ENCODE measurements around the gene SULT2B1. TPM values are rescaled to one million over a fixed set of nuclear protein-coding genes. Genes with fewer than 3 reads are reported as not detected.

The SULT2B1 gene
- total RNA-seq, 2 donors from 2014 or later = not detected

DNA sequence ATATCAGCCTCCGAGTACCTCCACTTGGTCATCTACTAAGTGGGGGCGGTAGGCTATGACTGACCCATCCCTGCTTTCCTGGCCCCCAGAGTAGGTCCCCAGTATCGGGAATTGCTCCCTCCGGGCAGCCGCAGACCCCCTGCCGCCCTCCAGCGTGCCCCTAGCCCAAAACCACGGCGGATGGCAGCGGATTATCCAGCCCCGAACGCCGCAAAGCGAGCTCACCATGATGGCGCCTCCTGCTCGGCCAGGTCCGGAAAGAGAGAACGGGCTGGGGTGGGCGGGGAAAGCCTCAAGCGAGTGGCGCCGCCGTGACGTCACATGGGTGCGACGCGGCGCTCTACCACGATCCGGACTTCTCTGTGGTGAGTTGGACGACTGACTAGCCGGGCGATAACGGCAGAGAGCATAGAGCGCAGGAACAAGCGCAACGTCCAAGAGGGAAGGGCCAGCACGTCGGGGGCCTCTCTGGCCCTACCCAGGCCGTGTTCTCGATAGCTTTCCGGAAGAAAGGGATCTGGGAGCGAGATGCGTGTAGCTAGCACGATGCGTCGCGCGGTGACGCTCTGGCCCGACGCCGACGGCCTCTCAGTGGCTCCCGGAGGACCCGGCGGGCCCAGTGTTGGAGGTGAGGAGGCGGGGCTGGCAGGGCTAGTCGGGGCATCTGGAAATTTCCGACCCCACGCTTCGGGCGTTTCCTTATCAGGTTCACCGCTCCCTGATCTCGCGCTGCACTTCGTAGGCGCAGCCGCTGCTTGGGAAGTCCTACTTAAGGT lies 67.1 kb downstream of the SULT2B1 start, which contains the start of the genes RPL18 and SPHK2:
Gene RPL18, minus strand, starts transcription at position 263 of the 776 bp plus-strand sequence. Its CDS starts 35 bp downstream, at position 228.
Gene SPHK2, plus strand, starts transcription at position 591 of the 776 bp plus-strand sequence. CDS start 1,009 bp downstream, outside the sequence.
- peak within 1 kb of the TSS; percentile 74 to 76 for H3K4me3 ChIP-seq
- H3K36me3 ChIP-seq = peaks cover 28% of the 10 kb centered on the region
- H3K27me3 ChIP-seq = no peaks in the 10 kb centered on the region
- DNase-seq (ENCODE audit: low spot score) = peak; percentile 99
- H3K4me1 ChIP-seq = peaks cover 0 to 62% of the 10 kb centered on the region in 2 donors
- H3K9me3 ChIP-seq = no peaks in the 10 kb centered on the region
- H3K27ac ChIP-seq = peak within 1 kb of the TSS; percentile 91 to 95
- peak in 1 of 2 donors; percentile 25 for TF ChIP-seq CTCF (IDR thresholded peaks at IDR 0.05)

DNA sequence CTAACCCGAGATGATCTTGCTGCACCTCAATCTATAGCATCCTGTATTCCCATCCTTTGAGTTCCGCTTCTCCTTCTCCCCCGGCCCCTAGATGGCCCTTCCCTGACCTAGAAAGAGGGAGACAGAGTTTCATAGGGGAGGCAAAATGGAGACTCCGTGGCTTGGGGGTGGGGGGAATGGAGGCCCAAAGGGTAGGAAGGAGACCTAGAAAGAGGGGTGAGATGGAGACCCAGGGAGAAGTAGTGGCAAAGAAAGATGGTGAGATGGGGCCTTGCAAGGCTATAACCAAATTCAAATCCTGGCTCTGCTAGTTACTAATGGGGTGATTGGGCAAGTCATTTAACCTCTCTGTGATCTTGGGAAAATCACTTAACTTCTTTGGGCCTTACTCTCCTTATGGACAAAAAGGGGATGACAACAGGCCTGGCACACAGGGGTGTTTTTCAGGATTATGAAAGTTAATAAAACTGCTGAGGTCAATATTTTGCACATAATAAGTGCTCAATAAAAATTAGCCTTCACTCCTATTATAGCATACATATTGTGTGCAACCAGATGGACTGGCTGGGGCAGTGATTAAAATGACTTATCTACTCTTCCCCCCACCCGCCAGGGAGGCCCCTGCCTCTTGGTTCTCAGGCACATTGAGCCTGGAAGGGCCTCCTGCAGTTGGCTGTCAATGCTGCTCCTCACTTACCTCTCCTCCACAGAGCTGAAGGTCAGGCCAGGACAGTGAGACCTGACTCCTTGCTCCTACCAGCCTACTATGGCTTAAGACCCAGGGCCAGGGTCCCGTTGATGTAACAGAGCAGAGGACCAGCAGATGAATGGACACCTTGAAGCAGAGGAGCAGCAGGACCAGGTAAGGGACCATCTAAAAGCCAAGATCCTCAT lies 68.0 kb downstream of the SULT2B1 start:
- no peak for DNase-seq (ENCODE audit: low spot score)
- Histone ChIP-seq H3K9me3 (no peaks in the 10 kb centered on the region), H3K27ac (peak overlapping the region; percentile 91 to 95), H3K4me1 (peaks cover 0 to 62% of the 10 kb centered on the region in 2 donors), H3K27me3 (no peaks in the 10 kb centered on the region), H3K4me3 (peak overlapping the region; percentile 74 to 76), H3K36me3 (peaks cover 28% of the 10 kb centered on the region)
- TF ChIP-seq CTCF (IDR thresholded peaks at IDR 0.05) = no peak

- H3K27me3 ChIP-seq = no peaks in the 10 kb centered on the region
- peak overlapping the region; percentile 78 to 83 for H3K27ac ChIP-seq
- H3K9me3 ChIP-seq = no peaks in the 10 kb centered on the region
- DNase-seq (ENCODE audit: low spot score) = no peak
- H3K4me1 ChIP-seq = peaks cover 0 to 35% of the 10 kb centered on the region in 2 donors
- no peak for TF ChIP-seq CTCF (IDR thresholded peaks at IDR 0.05)
- peak overlapping the region in 1 of 2 donors; percentile 57 for H3K4me3 ChIP-seq
- H3K36me3 ChIP-seq = peaks cover 7% of the 10 kb centered on the region
These were observed 71.6 kb downstream of the SULT2B1 start for GRCh38 chr19:48623556-48624066.

DNA sequence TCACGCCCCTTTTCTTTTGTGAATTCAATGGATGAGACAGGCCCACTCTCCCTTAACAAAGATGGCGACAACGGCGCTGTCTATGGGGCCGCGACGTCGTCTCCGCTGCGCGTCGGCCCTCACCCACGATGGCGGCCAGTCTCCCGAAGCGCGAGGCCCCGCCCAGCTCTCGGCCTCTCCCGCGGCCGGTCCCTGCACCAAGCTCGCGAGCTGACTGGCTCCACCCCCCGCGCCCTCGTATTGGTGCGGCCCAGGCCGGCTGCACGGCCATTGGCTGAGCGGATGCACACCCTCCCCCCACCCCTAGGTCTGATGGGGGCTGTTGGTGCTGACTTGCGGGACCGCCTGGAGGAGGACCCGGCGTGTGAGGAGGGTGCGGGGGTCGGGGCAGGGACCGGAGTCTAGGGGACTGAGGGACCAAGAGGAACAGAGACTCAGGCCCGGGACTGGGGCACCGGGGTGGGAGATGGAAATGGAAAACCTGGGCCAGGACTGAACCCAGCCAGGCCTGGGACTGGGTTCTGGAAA lies 72.2 kb downstream of the SULT2B1 start:
- H3K4me3 ChIP-seq = peak overlapping the region; percentile 36 to 57
- H3K27ac ChIP-seq = peak overlapping the region; percentile 78 to 83
- peaks cover 7% of the 10 kb centered on the region for H3K36me3 ChIP-seq
- no peaks in the 10 kb centered on the region for H3K9me3 ChIP-seq
- DNase-seq (ENCODE audit: low spot score) = peak; percentile 97
- H3K27me3 ChIP-seq = no peaks in the 10 kb centered on the region
- H3K4me1 ChIP-seq = peaks cover 0 to 35% of the 10 kb centered on the region in 2 donors
- TF ChIP-seq CTCF (IDR thresholded peaks at IDR 0.05) = no peak
